ENCODE measurements around the gene SUFU. TPM values are rescaled to one million over a fixed set of nuclear protein-coding genes. Genes with fewer than 3 reads are reported as not detected.

Gene SUFU
- total RNA-seq, 1 donor from 2014 or later, result 11.5 TPM

GRCh38 chr10:102644646-102645387, 141.0 kb downstream of the SUFU start:
- Histone ChIP-seq H3K4me2 (peak overlapping the region; percentile 94), H3F3A (ENCODE audit: low read depth) (peaks cover 74% of the 10 kb centered on the region), H4K20me1 (ENCODE audit: low read depth) (peaks cover 52% of the 10 kb centered on the region), H3K36me3 (no peaks in the 10 kb centered on the region), H3K9ac (peak overlapping the region; percentile 41), H3K9me3 (ENCODE audit: low read depth) (no peaks in the 10 kb centered on the region), H3K4me1 (peaks cover 43% of the 10 kb centered on the region), H3K27ac (no peak overlapping the region), H3K79me2 (ENCODE audit: low read depth) (peaks cover 62% of the 10 kb centered on the region), H3K4me3 (peak overlapping the region; percentile 94), H3K27me3 (no peaks in the 10 kb centered on the region), H2AFZ (replicated peaks) (no peak overlapping the region)
- peak; percentile 89 for DNase-seq (ENCODE audit: low spot score)
- H3K27me3 Mint-ChIP-seq (ENCODE audit: insufficient read depth, low read depth), result peaks cover 14% of the 10 kb centered on the region
- H3K4me1 Mint-ChIP-seq, result peaks cover 50% of the 10 kb centered on the region
- H3K4me3 Mint-ChIP-seq, result peak overlapping the region; percentile 98
- H3K36me3 Mint-ChIP-seq, result peaks cover 5% of the 10 kb centered on the region
- TF ChIP-seq CTCF (IDR thresholded peaks at IDR 0.05), result peak; percentile 63
- TF ChIP-seq EZH2phosphoT487 (IDR thresholded peaks at IDR 0.05), result no peak
- H3K9me3 Mint-ChIP-seq, result peaks cover 3% of the 10 kb centered on the region
- H3K27ac Mint-ChIP-seq, result peak overlapping the region; percentile 96

GRCh38 chr10:102645388-102645740, 141.6 kb downstream of the SUFU start:
- no peak for DNase-seq (ENCODE audit: low spot score)
- Histone ChIP-seq H3K9me3 (ENCODE audit: low read depth) (no peaks in the 10 kb centered on the region), H4K20me1 (ENCODE audit: low read depth) (peaks cover 58% of the 10 kb centered on the region), H3F3A (ENCODE audit: low read depth) (peaks cover 74% of the 10 kb centered on the region), H3K27me3 (no peaks in the 10 kb centered on the region), H3K4me2 (peak overlapping the region; percentile 94), H3K9ac (peak overlapping the region; percentile 41), H3K79me2 (ENCODE audit: low read depth) (peaks cover 67% of the 10 kb centered on the region), H3K4me1 (peaks cover 48% of the 10 kb centered on the region), H3K36me3 (no peaks in the 10 kb centered on the region), H3K27ac (no peak overlapping the region), H2AFZ (replicated peaks) (no peak overlapping the region), H3K4me3 (peak overlapping the region; percentile 94)
- no peak for TF ChIP-seq CTCF (IDR thresholded peaks at IDR 0.05)
- no peak for TF ChIP-seq EZH2 (IDR thresholded peaks at IDR 0.05)
- no peak for TF ChIP-seq EZH2phosphoT487 (IDR thresholded peaks at IDR 0.05)
- Mint-ChIP-seq H3K27me3 (ENCODE audit: insufficient read depth, low read depth) (peaks cover 14% of the 10 kb centered on the region), H3K4me1 (peaks cover 54% of the 10 kb centered on the region), H3K9me3 (peaks cover 3% of the 10 kb centered on the region), H3K4me3 (peak overlapping the region; percentile 98), H3K27ac (peak overlapping the region; percentile 96), H3K36me3 (peaks cover 5% of the 10 kb centered on the region)

GRCh38 chr10:102645741-102646609, 142.2 kb downstream of the SUFU start:
- Histone ChIP-seq H3K4me2 (peak overlapping the region; percentile 94), H3K4me1 (peaks cover 54% of the 10 kb centered on the region), H3K27me3 (no peaks in the 10 kb centered on the region), H3K27ac (no peak overlapping the region), H3K79me2 (ENCODE audit: low read depth) (peaks cover 74% of the 10 kb centered on the region), H3K36me3 (no peaks in the 10 kb centered on the region), H3K9ac (peak overlapping the region; percentile 41), H3K4me3 (peak overlapping the region; percentile 94), H3K9me3 (ENCODE audit: low read depth) (no peaks in the 10 kb centered on the region), H3F3A (ENCODE audit: low read depth) (peaks cover 78% of the 10 kb centered on the region), H2AFZ (replicated peaks) (no peak overlapping the region), H4K20me1 (ENCODE audit: low read depth) (peaks cover 64% of the 10 kb centered on the region)
- peak; percentile 64 for DNase-seq (ENCODE audit: low spot score)
- Mint-ChIP-seq H3K27me3 (ENCODE audit: insufficient read depth, low read depth) (peaks cover 14% of the 10 kb centered on the region), H3K9me3 (peaks cover 3% of the 10 kb centered on the region), H3K4me3 (peak overlapping the region; percentile 98), H3K36me3 (peaks cover 5% of the 10 kb centered on the region), H3K4me1 (peaks cover 60% of the 10 kb centered on the region), H3K27ac (peak overlapping the region; percentile 90)
- TF ChIP-seq EZH2phosphoT487 (IDR thresholded peaks at IDR 0.05) (no peak), EZH2 (IDR thresholded peaks at IDR 0.05) (no peak), CTCF (IDR thresholded peaks at IDR 0.05) (no peak)
